Loucy (cell line): ENCODE data around the gene PREX1.

Experiments
- H2AFZ ChIP-seq: fragments of 200-600 bp; sonication (generic); 2 replicates; pipeline ENCODE4 v1.6.0; 2016; ENCODE audit warnings: antibody characterized with exemption, mild to moderate bottlenecking, low read length, moderate library complexity
- H3F3A ChIP-seq: fragments of 200-600 bp; 2 replicates; pipeline ENCODE4 v1.6.0; 2016; ENCODE audit warnings: antibody characterized with exemption, low read depth, mild to moderate bottlenecking
- H3K27me3 ChIP-seq: fragments of 200-600 bp; sonication (generic); 2 replicates; pipeline ENCODE4 v1.6.1; 2014; ENCODE audit warnings: low read length, mild to moderate bottlenecking; ENCODE audit not compliant: insufficient read depth, poor library complexity, severe bottlenecking
- H3K36me3 ChIP-seq: fragments of 200-600 bp; sonication (generic); 2 replicates; pipeline ENCODE4 v1.6.1; 2016; ENCODE audit warnings: low read length; ENCODE audit not compliant: insufficient read depth
- H3K4me1 ChIP-seq: fragments of 200-600 bp; sonication (generic); 2 replicates; pipeline ENCODE4 v1.5.1; 2014; ENCODE audit warnings: low read length, mild to moderate bottlenecking; ENCODE audit not compliant: insufficient read depth, poor library complexity, severe bottlenecking
- H3K4me2 ChIP-seq: fragments of 200-600 bp; sonication (generic); 2 replicates; pipeline ENCODE4 v1.6.0; 2014; ENCODE audit warnings: antibody characterized with exemption, low read length, low read depth, mild to moderate bottlenecking; ENCODE audit not compliant: poor library complexity, severe bottlenecking
- H3K4me3 ChIP-seq: fragments of 200-600 bp; sonication (generic); 2 replicates; pipeline ENCODE4 v1.5.1; 2014; ENCODE audit warnings: low read length, mild to moderate bottlenecking, mixed read lengths; ENCODE audit not compliant: poor library complexity, severe bottlenecking
- H3K79me2 ChIP-seq: fragments of 200-600 bp; sonication (generic); 2 replicates; pipeline ENCODE4 v1.6.1; 2014; ENCODE audit warnings: low read length; ENCODE audit not compliant: insufficient read depth
- H3K9ac ChIP-seq: fragments of 200-600 bp; sonication (generic); 2 replicates; pipeline ENCODE4 v1.6.0; 2014; ENCODE audit warnings: mild to moderate bottlenecking, low read depth, low read length, moderate library complexity; ENCODE audit not compliant: poor library complexity, severe bottlenecking
- H3K9me2 ChIP-seq: fragments of 200-600 bp; sonication (generic); replicated peaks from 2 replicates; pipeline ENCODE4 v1.6.1; 2016; ENCODE audit warnings: low read depth, low read length, mixed read lengths
- H3K9me3 ChIP-seq: fragments of 200-600 bp; sonication (generic); 2 replicates; pipeline ENCODE4 v1.6.1; 2014; ENCODE audit warnings: mild to moderate bottlenecking, antibody characterized with exemption, low read length, low read depth; ENCODE audit not compliant: insufficient read depth
- H4K20me1 ChIP-seq: fragments of 200-600 bp; sonication (generic); 2 replicates; pipeline ENCODE4 v1.6.0; 2014; ENCODE audit warnings: antibody characterized with exemption, low read length, mild to moderate bottlenecking; ENCODE audit not compliant: insufficient read depth, poor library complexity, severe bottlenecking
- EZH2phosphoT487 ChIP-seq: fragments of 200-600 bp; IDR thresholded peaks from 2 replicates; pipeline ENCODE4 v1.6.1; 2018; ENCODE audit warnings: antibody characterized with exemption, mild to moderate bottlenecking, moderate library complexity, borderline replicate concordance
- TF ChIP-seq, protein P1 (sequence below): fragments of 200-600 bp; sonication (generic); conservative IDR thresholded peaks from 2 replicates; pipeline ENCODE4 v1.5.1; 2014; ENCODE audit warnings: mild to moderate bottlenecking, antibody characterized with exemption, low read length

PREX1 gene

DNA sequence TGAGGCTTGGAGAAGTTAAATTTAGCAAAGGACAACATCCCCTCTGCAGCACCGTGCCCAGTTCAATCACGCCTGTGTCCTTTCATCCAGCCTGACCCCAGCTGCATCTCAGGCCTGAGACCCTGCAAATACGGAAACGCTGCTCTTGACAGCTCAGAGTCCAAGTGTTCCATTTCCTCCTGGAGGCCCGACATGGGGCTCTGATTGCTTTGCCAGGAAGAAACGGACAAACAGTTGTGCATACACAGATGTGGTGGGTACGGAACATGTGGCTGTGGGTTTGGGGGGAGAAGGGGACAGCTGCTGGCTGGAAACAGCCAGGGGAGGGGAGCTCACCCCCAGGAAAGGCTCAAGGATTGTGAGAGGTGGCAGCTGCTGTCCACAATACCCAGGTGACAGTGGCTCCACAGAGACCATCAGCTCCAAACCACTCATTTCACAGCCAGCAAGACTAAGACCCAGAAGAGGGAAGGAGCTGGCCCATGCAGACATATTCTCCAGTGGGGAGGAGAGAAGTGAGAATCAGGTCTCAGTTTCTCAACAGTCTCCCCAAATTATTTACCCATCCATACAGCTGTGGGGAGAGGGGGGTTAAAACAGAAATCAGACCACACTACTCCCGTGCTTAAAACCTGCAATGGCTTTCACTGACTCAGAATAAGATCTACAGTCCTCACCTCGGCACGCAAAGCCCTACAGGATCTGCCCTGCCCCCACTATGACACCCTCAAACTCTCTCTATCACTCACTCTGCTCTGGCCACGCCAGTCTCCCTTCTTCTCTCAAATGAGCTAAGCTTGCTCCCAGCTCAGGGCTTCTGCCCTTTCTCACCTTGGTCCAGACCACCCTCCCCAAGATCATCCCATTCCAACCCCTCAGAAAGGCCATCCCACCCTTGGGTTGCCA is 89.1 kb downstream of the PREX1 start:
- TF ChIP-seq EZH2phosphoT487 = no peak
- TF ChIP-seq, protein P1, sequence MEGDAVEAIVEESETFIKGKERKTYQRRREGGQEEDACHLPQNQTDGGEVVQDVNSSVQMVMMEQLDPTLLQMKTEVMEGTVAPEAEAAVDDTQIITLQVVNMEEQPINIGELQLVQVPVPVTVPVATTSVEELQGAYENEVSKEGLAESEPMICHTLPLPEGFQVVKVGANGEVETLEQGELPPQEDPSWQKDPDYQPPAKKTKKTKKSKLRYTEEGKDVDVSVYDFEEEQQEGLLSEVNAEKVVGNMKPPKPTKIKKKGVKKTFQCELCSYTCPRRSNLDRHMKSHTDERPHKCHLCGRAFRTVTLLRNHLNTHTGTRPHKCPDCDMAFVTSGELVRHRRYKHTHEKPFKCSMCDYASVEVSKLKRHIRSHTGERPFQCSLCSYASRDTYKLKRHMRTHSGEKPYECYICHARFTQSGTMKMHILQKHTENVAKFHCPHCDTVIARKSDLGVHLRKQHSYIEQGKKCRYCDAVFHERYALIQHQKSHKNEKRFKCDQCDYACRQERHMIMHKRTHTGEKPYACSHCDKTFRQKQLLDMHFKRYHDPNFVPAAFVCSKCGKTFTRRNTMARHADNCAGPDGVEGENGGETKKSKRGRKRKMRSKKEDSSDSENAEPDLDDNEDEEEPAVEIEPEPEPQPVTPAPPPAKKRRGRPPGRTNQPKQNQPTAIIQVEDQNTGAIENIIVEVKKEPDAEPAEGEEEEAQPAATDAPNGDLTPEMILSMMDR = no peak
- H3K27me3 ChIP-seq = no peaks in the 10 kb centered on the region
- no peaks in the 10 kb centered on the region for H3K9me3 ChIP-seq
- H3K4me3 ChIP-seq = no peak overlapping the region
- H3K36me3 ChIP-seq = peaks cover 30% of the 10 kb centered on the region; the same call in 1 of the 2 replicates
- H3K79me2 ChIP-seq = no peaks in the 10 kb centered on the region
- no peak overlapping the region for H2AFZ ChIP-seq
- H3K4me1 ChIP-seq = no peaks in the 10 kb centered on the region
- H3K9ac ChIP-seq = no peak overlapping the region
- no peak overlapping the region for H3K4me2 ChIP-seq
- no peaks in the 10 kb centered on the region for H3F3A ChIP-seq
- H3K9me2 ChIP-seq = no peaks in the 10 kb centered on the region
- H4K20me1 ChIP-seq = no peaks in the 10 kb centered on the region

- H3K27me3 ChIP-seq = no peaks in the 10 kb centered on the region
- H3K4me2 ChIP-seq = no peak overlapping the region
- no peaks in the 10 kb centered on the region for H3K9me3 ChIP-seq
- TF ChIP-seq, protein P1 = no peak
- no peak for TF ChIP-seq EZH2phosphoT487
- no peaks in the 10 kb centered on the region for H4K20me1 ChIP-seq
- no peak overlapping the region for H3K9ac ChIP-seq
- no peaks in the 10 kb centered on the region for H3K9me2 ChIP-seq
- no peaks in the 10 kb centered on the region for H3K79me2 ChIP-seq
- no peaks in the 10 kb centered on the region for H3K4me1 ChIP-seq
- H3K4me3 ChIP-seq = no peak overlapping the region
- H2AFZ ChIP-seq = no peak overlapping the region
- H3K36me3 ChIP-seq = peaks cover 25% of the 10 kb centered on the region; the same call in 1 of the 2 replicates
- no peaks in the 10 kb centered on the region for H3F3A ChIP-seq
Measured at GRCh38 chr20:48738094-48738398, 89.8 kb downstream of the PREX1 start.

DNA sequence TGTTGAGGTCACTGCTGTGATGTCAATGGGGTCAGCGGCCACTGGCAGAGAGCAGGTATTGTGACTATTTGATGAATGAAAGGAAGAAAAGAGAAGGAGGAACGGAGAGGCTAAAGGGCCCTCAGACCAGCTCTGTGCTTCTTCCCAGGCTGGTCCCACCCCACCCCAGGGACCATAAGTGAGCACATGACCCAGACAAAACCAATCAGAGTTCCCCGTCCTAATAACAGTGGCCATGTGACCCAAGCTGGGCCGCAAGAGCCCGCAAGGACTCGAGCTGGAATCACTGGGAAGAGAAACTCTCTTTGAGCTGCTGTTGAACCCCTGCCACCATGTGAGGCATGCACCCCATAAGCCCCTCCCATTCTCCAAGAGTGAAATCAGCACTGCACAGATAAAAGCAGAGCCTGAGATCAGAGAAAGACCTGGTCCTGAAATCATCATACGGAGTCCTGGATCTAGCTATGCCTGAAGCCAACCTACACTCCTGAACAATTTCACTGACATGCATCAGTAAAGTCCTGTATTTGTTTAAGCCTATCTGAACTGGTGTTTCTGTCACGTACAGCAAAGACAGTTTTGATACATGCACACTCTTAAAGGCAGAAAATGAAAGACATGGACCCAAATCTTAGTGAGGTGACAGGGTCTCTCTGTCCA is 90.2 kb downstream of the PREX1 start:
- no peaks in the 10 kb centered on the region for H3K79me2 ChIP-seq
- no peaks in the 10 kb centered on the region for H3K9me3 ChIP-seq
- H3K27me3 ChIP-seq = no peaks in the 10 kb centered on the region
- H2AFZ ChIP-seq = no peak overlapping the region
- H3K4me3 ChIP-seq = no peak overlapping the region
- H3K4me2 ChIP-seq = no peak overlapping the region
- H3F3A ChIP-seq = no peaks in the 10 kb centered on the region
- TF ChIP-seq, protein P1 = no peak
- TF ChIP-seq EZH2phosphoT487 = no peak
- H3K36me3 ChIP-seq = peaks cover 22% of the 10 kb centered on the region; the same call in 1 of the 2 replicates
- no peaks in the 10 kb centered on the region for H3K4me1 ChIP-seq
- H3K9ac ChIP-seq = no peak overlapping the region
- no peaks in the 10 kb centered on the region for H3K9me2 ChIP-seq
- no peaks in the 10 kb centered on the region for H4K20me1 ChIP-seq
